Measurements from ENCODE around the gene SRMS. TPM values are rescaled to one million over a fixed set of nuclear protein-coding genes. Genes with fewer than 3 reads are reported as not detected.
A peak's percentile ranks its signal among the peaks of the same experiment; 100 is the strongest.

SRMS gene
- total RNA-seq, 1 experiment from 2014 or later = 3.2 TPM

GRCh38 chr20:63519668-63520503 is 27.7 kb downstream of the SRMS start (continued):
- TF ChIP-seq RAD21 (IDR thresholded peaks at IDR 0.05; ENCODE audit: low read depth) (peak; percentile 6; the same call in 1 of the 2 replicates), EGR1 (IDR thresholded peaks at IDR 0.05; ENCODE audit: low read depth) (peak; percentile 90), YY1 (IDR thresholded peaks at IDR 0.05; ENCODE audit: extremely low read depth, insufficient replicate concordance, low read depth, low read length) (peak; percentile 32), ZNF274 (IDR thresholded peaks at IDR 0.05; ENCODE audit: low read depth, low read length) (no peak), SP1 (IDR thresholded peaks at IDR 0.05; ENCODE audit: low read depth) (0 out of 2 replicates have a peak, but pooled peaks have one; percentile 1), SIN3A (IDR thresholded peaks at IDR 0.05; ENCODE audit: low read depth) (no peak), ELF1 (IDR thresholded peaks at IDR 0.05; ENCODE audit: borderline replicate concordance, low read depth) (no peak), ZBTB33 (IDR thresholded peaks at IDR 0.05; ENCODE audit: extremely low read depth, insufficient replicate concordance, low read length) (no peak), POLR2A (IDR thresholded peaks at IDR 0.05; ENCODE audit: borderline replicate concordance, extremely low read depth, insufficient read depth, insufficient read length) (peak; percentile 12), JUND (IDR thresholded peaks at IDR 0.05) (no peak), CBX3 (IDR thresholded peaks at IDR 0.05; ENCODE audit: low read depth) (no peak), EZH2 (IDR thresholded peaks at IDR 0.05) (no peak)
